ENCODE measurements around the gene DDTL. TPM values are rescaled to one million over a fixed set of nuclear protein-coding genes. Genes with fewer than 3 reads are reported as not detected.
A peak's percentile ranks its signal among the peaks of the same experiment; 100 is the strongest.
"Not testable (repeated sequence)": the region's sequence is repeated elsewhere in the genome, so short reads cannot be mapped to it uniquely, and the experiment has no call there.

Gene DDTL
- total RNA-seq, 1 donor from 2014 or later = not detected

- not testable (repeated sequence) for H3K4me3 Mint-ChIP-seq, H3K9me3 Mint-ChIP-seq
Measured at GRCh38 chr22:23993581-23994177, 27.0 kb downstream of the DDTL start.

GRCh38 chr22:23997092-23997491 is 30.4 kb downstream of the DDTL start:
- no peak for DNase-seq (ENCODE audit: low spot score)
- Histone ChIP-seq H3K9ac (no peak overlapping the region), H3K79me2 (ENCODE audit: low read depth) (no peaks in the 10 kb centered on the region), H3K36me3 (no peaks in the 10 kb centered on the region), H2AFZ (replicated peaks) (no peak overlapping the region), H3K27ac (no peak overlapping the region), H3K9me3 (ENCODE audit: low read depth) (no peaks in the 10 kb centered on the region), H3K4me1 (peaks cover 6% of the 10 kb centered on the region), H3K4me3 (no peak overlapping the region), H3F3A (ENCODE audit: low read depth) (no peaks in the 10 kb centered on the region), H3K27me3 (no peaks in the 10 kb centered on the region), H4K20me1 (ENCODE audit: low read depth) (no peaks in the 10 kb centered on the region), H3K4me2 (no peak overlapping the region)
- Mint-ChIP-seq H3K27me3 (ENCODE audit: insufficient read depth, low read depth) (peaks cover 3% of the 10 kb centered on the region), H3K4me3 (no peak overlapping the region), H3K4me1 (peaks cover 3% of the 10 kb centered on the region), H3K9me3 (no peaks in the 10 kb centered on the region), H3K27ac (no peak overlapping the region), H3K36me3 (no peaks in the 10 kb centered on the region)
- TF ChIP-seq EZH2 (IDR thresholded peaks at IDR 0.05) (no peak), CTCF (IDR thresholded peaks at IDR 0.05) (no peak), EZH2phosphoT487 (IDR thresholded peaks at IDR 0.05) (no peak)

More at GRCh38 chr22:23993581-23994177, 27.0 kb downstream of the DDTL start:
- not testable (repeated sequence) for H3K79me2 ChIP-seq (ENCODE audit: low read depth); H3K4me1 Mint-ChIP-seq; H3K4me3 ChIP-seq; H3K9ac ChIP-seq; DNase-seq (ENCODE audit: low spot score); H3K27ac ChIP-seq; H3K36me3 ChIP-seq; H3K4me1 ChIP-seq; H3K27me3 Mint-ChIP-seq (ENCODE audit: insufficient read depth, low read depth); H4K20me1 ChIP-seq (ENCODE audit: low read depth); H2AFZ ChIP-seq (replicated peaks); H3K9me3 ChIP-seq (ENCODE audit: low read depth); H3K27me3 ChIP-seq; H3K36me3 Mint-ChIP-seq; H3F3A ChIP-seq (ENCODE audit: low read depth); H3K4me2 ChIP-seq
- H3K27ac Mint-ChIP-seq = peak overlapping the region; percentile 79

- H4K20me1 ChIP-seq (ENCODE audit: low read depth); H3K36me3 Mint-ChIP-seq; H3K79me2 ChIP-seq (ENCODE audit: low read depth); H3K4me1 Mint-ChIP-seq; H2AFZ ChIP-seq (replicated peaks); H3K27me3 ChIP-seq; H3K27ac ChIP-seq; H3K4me2 ChIP-seq; H3K4me1 ChIP-seq; H3K4me3 Mint-ChIP-seq; H3F3A ChIP-seq (ENCODE audit: low read depth); DNase-seq (ENCODE audit: low spot score); H3K36me3 ChIP-seq; H3K9me3 Mint-ChIP-seq; H3K4me3 ChIP-seq; H3K9ac ChIP-seq; H3K9me3 ChIP-seq (ENCODE audit: low read depth); H3K27me3 Mint-ChIP-seq (ENCODE audit: insufficient read depth, low read depth): not testable (repeated sequence)
- H3K27ac Mint-ChIP-seq = peak overlapping the region; percentile 8
Measured at GRCh38 chr22:23999779-24000178, 33.1 kb downstream of the DDTL start.

- Histone ChIP-seq H3K79me2 (ENCODE audit: low read depth) (no peaks in the 10 kb centered on the region), H3K4me2 (no peak overlapping the region), H3K27ac (no peak overlapping the region), H3K9ac (no peak overlapping the region), H3K9me3 (ENCODE audit: low read depth) (no peaks in the 10 kb centered on the region), H2AFZ (replicated peaks) (peak overlapping the region; percentile 75), H3K4me1 (peaks cover 6% of the 10 kb centered on the region), H4K20me1 (ENCODE audit: low read depth) (no peaks in the 10 kb centered on the region), H3K4me3 (no peak overlapping the region), H3K27me3 (no peaks in the 10 kb centered on the region), H3K36me3 (no peaks in the 10 kb centered on the region), H3F3A (ENCODE audit: low read depth) (no peaks in the 10 kb centered on the region)
- DNase-seq (ENCODE audit: low spot score) = peak; percentile 53
- Mint-ChIP-seq H3K4me1 (peaks cover 8% of the 10 kb centered on the region), H3K27me3 (ENCODE audit: insufficient read depth, low read depth) (peaks cover 2% of the 10 kb centered on the region), H3K4me3 (peak overlapping the region; percentile 23), H3K27ac (peak overlapping the region; percentile 59), H3K9me3 (no peaks in the 10 kb centered on the region), H3K36me3 (no peaks in the 10 kb centered on the region)
- peak; percentile 11 for TF ChIP-seq CTCF (IDR thresholded peaks at IDR 0.05)
- no peak for TF ChIP-seq EZH2phosphoT487 (IDR thresholded peaks at IDR 0.05)
Measured at GRCh38 chr22:24001314-24001713, 34.6 kb downstream of the DDTL start.

Measured in neural progenitor cell (in vitro differentiated cells).